ENCODE results near the gene NFATC3.
"Not testable (repeated sequence)": the region's sequence is repeated elsewhere in the genome, so short reads cannot be mapped to it uniquely, and the experiment has no call there.

NFATC3 gene

GRCh38 chr16:68090130-68090529 is 5.0 kb downstream of the NFATC3 start:
- peak in 1 of 2 donors; percentile 44 for DNase-seq

GRCh38 chr16:68090533-68090932 is 5.4 kb downstream of the NFATC3 start:
- DNase-seq = no peak

GRCh38 chr16:68091380-68092261 is 6.5 kb downstream of the NFATC3 start:
- no peak for DNase-seq

GRCh38 chr16:68092275-68092674 is 7.1 kb downstream of the NFATC3 start:
- DNase-seq = not testable (repeated sequence)

- DNase-seq = peak in 1 of 2 donors; percentile 55
Observed at GRCh38 chr16:68093816-68094613, 8.8 kb downstream of the NFATC3 start.

GRCh38 chr16:68094614-68094934 is 9.4 kb downstream of the NFATC3 start:
- DNase-seq = no peak

- DNase-seq = no peak
Observed at GRCh38 chr16:68096491-68096890, 11.3 kb downstream of the NFATC3 start.

- no peak for DNase-seq
Observed at GRCh38 chr16:68097088-68097487, 11.9 kb downstream of the NFATC3 start.

- DNase-seq = no peak
Observed at GRCh38 chr16:68097895-68098294, 12.7 kb downstream of the NFATC3 start.

GRCh38 chr16:68100488-68100887 is 15.3 kb downstream of the NFATC3 start:
- DNase-seq = no peak

- DNase-seq = no peak
Observed at GRCh38 chr16:68105611-68106010, 20.4 kb downstream of the NFATC3 start.

GRCh38 chr16:68107230-68107928 is 22.2 kb downstream of the NFATC3 start:
- not testable (repeated sequence) for DNase-seq

- not testable (repeated sequence) for DNase-seq
Observed at GRCh38 chr16:68109156-68109555, 24.0 kb downstream of the NFATC3 start.

GRCh38 chr16:68110611-68111010 is 25.4 kb downstream of the NFATC3 start:
- DNase-seq = not testable (repeated sequence)

GRCh38 chr16:68111379-68111778 is 26.2 kb downstream of the NFATC3 start:
- no peak for DNase-seq

- no peak for DNase-seq
Observed at GRCh38 chr16:68113059-68113761, 28.0 kb downstream of the NFATC3 start.

- no peak for DNase-seq
Observed at GRCh38 chr16:68113765-68114240, 28.6 kb downstream of the NFATC3 start.

GRCh38 chr16:68114939-68115338 is 29.8 kb downstream of the NFATC3 start:
- DNase-seq = not testable (repeated sequence)

GRCh38 chr16:68115851-68116250 is 30.7 kb downstream of the NFATC3 start:
- DNase-seq = no peak

- peak in 1 of 2 donors; percentile 51 for DNase-seq
Observed at GRCh38 chr16:68116256-68116867, 31.2 kb downstream of the NFATC3 start.

- no peak for DNase-seq
Observed at GRCh38 chr16:68117884-68118283, 32.7 kb downstream of the NFATC3 start.

- DNase-seq = peak in 1 of 2 donors; percentile 5
Observed at GRCh38 chr16:68118954-68119353, 33.8 kb downstream of the NFATC3 start.

Data from CD4-positive, alpha-beta T cell treated with Interferon alpha-2 for 1 hour (primary cell).